Stimulated activated naive CD8-positive, alpha-beta T cell treated with anti-CD3 and anti-CD28 coated beads, Interleukin-15, amount 100 ng/mL, for 72 hours (primary cell): ENCODE measurements around the gene CNIH4.
"Not testable (repeated sequence)": the region's sequence is repeated elsewhere in the genome, so short reads cannot be mapped to it uniquely, and the experiment has no call there.

Experiments used
- ATAC-seq: fragments of 150-1000 bp; cut with Tn5 transposase; 2 replicates; pipeline ENCODE4 v1.10.0; 2021; ENCODE audit warnings: mild to moderate bottlenecking, moderate library complexity
- DNase-seq, 2 donors: peaks; one replicate each; pipeline ENCODE4 v3.0.0; 2021 to 2022
- H3K27ac Mint-ChIP-seq, 2 donors: one replicate each; pipeline ENCODE4 v1.8.0; 2022; ENCODE audit warnings: mild to moderate bottlenecking in 2 of 2, mixed read lengths in 2 of 2, moderate library complexity in 2 of 2
- H3K27me3 Mint-ChIP-seq: one replicate; pipeline ENCODE4 v1.8.0; 2022; ENCODE audit warnings: mixed read lengths
- H3K4me1 Mint-ChIP-seq: one replicate; pipeline ENCODE4 v1.8.0; 2022; ENCODE audit warnings: mild to moderate bottlenecking, mixed read lengths
- H3K4me3 Mint-ChIP-seq, 2 donors: one replicate each; pipeline ENCODE4 v1.8.0; 2022; ENCODE audit warnings: mild to moderate bottlenecking in 2 of 2, mixed read lengths in 2 of 2, moderate library complexity in 1 of 2
- H3K9me3 Mint-ChIP-seq, 2 donors: one replicate each; pipeline ENCODE4 v1.8.0; 2022; ENCODE audit warnings: mixed read lengths in 2 of 2

The CNIH4 gene

GRCh38 chr1:224338150-224338838 is 18.4 kb upstream of the CNIH4 start:
- H3K27me3 Mint-ChIP-seq: peaks cover 6% of the 10 kb centered on the region
- H3K4me1 Mint-ChIP-seq: peaks cover 20% of the 10 kb centered on the region
- no peak for ATAC-seq
- peaks cover 10 to 15% of the 10 kb centered on the region in 2 donors for H3K9me3 Mint-ChIP-seq
- H3K27ac Mint-ChIP-seq: no peak overlapping the region
- no peak overlapping the region for H3K4me3 Mint-ChIP-seq
- DNase-seq: no peak

DNA sequence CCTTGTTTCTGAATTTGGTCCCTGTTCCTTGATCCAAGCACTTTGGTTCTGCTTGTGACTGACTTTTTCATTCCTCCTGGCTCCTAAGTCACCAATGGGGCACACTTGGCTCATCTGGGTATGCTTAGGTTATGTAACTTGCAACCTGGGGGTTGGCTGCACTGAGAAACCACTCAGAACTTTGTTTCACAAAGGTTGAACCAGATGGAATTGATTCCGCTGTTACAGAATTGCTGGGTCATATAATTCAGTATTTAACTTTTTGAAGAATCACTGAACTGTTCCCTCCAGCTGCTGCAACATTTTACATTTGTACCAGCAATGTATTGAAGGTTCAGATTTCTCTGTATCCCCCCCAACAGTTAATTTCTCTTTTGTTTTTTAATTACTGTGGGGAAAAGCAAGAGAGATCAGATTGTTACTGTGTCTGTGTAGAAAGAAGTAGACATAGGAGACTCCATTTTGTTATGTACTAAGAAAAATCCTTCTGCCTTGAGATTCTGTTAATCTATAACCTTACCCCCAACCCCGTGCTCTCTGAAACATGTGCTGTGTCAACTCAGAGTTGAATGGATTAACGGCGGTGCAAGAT is 17.1 kb upstream of the CNIH4 start:
- Mint-ChIP-seq H3K4me1 (peaks cover 8% of the 10 kb centered on the region), H3K27ac (no peak overlapping the region), H3K4me3 (no peak overlapping the region), H3K27me3 (peaks cover 6% of the 10 kb centered on the region), H3K9me3 (peaks cover 16 to 26% of the 10 kb centered on the region in 2 donors)
- no peak for ATAC-seq
- no peak for DNase-seq

DNA sequence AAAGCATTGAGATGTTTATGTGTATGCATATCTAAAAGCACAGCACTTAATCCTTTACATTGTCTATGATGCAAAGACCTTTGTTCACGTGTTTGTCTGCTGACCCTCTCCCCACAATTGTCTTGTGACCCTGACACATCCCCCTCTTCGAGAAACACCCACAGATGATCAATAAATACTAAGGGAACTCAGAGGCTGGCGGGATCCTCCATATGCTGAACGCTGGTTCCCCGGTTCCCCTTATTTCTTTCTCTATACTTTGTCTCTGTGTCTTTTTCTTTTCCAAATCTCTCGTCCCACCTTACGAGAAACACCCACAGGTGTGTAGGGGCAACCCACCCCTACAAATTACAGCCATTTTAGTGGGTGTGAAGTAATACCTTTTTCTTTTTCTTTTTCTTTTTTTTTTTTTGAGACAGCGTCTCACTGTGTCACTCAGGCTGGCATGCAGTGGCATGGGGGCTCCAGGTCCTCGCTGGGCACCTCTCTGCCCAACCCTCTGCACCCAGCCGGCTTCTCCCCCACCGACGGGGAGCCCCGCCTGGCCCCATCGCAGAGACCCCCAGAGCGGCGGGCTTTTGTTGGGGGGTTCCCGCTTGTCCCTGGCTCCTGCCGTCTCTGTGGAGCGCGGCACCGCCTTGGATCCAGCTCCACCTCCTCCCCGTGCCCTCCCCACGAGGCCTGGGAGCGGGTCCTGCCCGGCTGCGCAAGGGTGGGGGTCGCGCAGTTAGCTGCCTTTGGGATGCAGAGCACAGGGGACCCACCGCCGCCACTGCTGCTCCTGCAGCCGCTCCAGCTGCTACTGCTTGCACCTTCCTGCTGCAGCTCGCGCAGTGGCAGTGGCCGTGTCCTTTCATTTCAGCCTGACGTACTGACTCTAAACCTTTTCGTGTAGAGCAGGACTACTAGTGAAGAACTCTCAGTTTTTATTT is 16.0 kb upstream of the CNIH4 start:
- H3K27me3 Mint-ChIP-seq, H3K27ac Mint-ChIP-seq, H3K4me1 Mint-ChIP-seq: not testable (repeated sequence)
- Mint-ChIP-seq H3K4me3 (peak overlapping the region; percentile 74 to 82), H3K9me3 (peaks cover 16 to 26% of the 10 kb centered on the region in 2 donors)
- DNase-seq (peak; percentile 31 to 35), ATAC-seq (peak; percentile 85)

GRCh38 chr1:224343679-224344078 is 13.0 kb upstream of the CNIH4 start:
- H3K27ac Mint-ChIP-seq: no peak overlapping the region
- peaks cover 13% of the 10 kb centered on the region for H3K4me1 Mint-ChIP-seq
- H3K9me3 Mint-ChIP-seq: peaks cover 16 to 26% of the 10 kb centered on the region in 2 donors
- H3K27me3 Mint-ChIP-seq: peaks cover 6% of the 10 kb centered on the region
- DNase-seq: no peak
- no peak for ATAC-seq
- no peak overlapping the region for H3K4me3 Mint-ChIP-seq

DNA sequence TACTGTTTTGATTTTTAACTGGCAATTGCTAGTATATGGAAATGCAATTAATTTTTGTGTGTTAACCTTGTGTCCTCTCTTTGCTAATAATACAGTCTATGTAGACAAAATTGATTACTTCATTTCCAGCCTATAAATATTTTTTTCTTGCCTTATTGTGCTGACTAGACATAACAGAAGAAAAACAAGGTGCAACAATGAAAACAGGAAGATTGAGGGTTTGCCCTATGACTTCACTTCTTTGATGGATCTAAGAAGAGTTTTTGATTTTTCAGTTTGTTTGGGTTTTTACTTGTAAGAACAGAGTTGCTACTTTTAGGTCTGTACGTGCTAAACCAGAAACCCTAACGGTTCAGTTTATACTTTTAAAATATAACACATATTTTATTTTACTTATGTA is 8.5 kb upstream of the CNIH4 start:
- Mint-ChIP-seq H3K27ac (no peak overlapping the region), H3K4me1 (peaks cover 6% of the 10 kb centered on the region), H3K27me3 (no peaks in the 10 kb centered on the region), H3K4me3 (no peak overlapping the region), H3K9me3 (peaks cover 7 to 13% of the 10 kb centered on the region in 2 donors)
- DNase-seq: no peak
- ATAC-seq: no peak

DNA sequence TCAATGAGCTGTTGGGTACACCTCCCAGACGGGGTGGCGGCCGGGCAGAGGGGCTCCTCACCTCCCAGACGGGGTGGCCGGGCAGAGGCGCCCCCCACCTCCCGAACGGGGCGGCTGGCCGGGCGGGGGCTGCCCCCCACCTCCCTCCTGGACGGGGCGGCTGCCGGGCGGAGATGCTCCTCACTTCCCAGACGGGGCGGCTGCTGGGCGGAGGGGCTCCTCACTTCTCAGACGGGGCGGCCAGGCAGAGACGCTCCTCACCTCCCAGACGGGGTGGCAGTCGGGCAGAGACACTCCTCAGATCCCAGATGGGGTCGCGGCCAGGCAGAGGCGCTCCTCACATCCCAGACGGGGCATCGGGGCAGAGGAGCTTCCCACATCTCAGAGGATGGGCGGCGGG is 7.0 kb upstream of the CNIH4 start:
- not testable (repeated sequence) for DNase-seq, H3K9me3 Mint-ChIP-seq, ATAC-seq, H3K27ac Mint-ChIP-seq, H3K27me3 Mint-ChIP-seq, H3K4me3 Mint-ChIP-seq
- peaks cover 19% of the 10 kb centered on the region for H3K4me1 Mint-ChIP-seq

DNA sequence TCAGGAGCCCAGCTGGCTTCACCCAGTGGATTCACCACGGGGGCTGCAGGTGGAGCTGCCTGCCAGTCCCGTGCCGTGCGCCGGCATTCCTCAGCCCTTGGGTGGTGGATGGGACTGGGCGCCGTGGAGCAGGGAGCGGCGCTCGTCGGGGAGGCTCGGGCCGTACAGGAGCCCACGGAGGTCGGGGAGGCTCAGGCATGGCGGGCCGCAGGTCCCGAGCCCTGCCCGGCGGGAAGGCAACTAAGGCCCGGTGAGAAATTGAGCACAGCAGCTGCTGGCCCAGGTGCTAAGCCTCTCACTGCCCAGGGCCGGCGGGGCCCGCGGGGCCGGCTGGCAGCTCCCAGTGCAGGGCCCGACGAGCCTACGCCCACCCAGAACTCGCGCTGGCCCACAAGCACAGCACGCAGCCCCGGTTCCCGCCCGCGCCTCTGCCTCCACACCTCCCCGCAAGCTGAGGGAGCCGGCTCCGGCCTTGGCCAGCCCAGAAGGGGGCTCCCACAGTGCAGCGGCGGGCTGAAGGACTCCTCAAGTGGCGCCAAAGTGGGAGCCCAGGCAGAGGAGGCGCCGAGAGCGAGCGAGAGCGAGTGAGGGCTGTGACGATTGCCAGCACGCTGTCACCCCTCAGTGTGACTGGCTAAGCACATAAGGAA is 4.1 kb upstream of the CNIH4 start:
- ATAC-seq, H3K27me3 Mint-ChIP-seq, H3K27ac Mint-ChIP-seq, H3K4me3 Mint-ChIP-seq, DNase-seq, H3K9me3 Mint-ChIP-seq: not testable (repeated sequence)
- peaks cover 25% of the 10 kb centered on the region for H3K4me1 Mint-ChIP-seq

- DNase-seq: no peak
- H3K4me1 Mint-ChIP-seq: peaks cover 36% of the 10 kb centered on the region
- peak overlapping the region in 1 of 2 donors; percentile 11 for H3K27ac Mint-ChIP-seq
- no peaks in the 10 kb centered on the region for H3K9me3 Mint-ChIP-seq
- no peaks in the 10 kb centered on the region for H3K27me3 Mint-ChIP-seq
- no peak for ATAC-seq
- H3K4me3 Mint-ChIP-seq: peak overlapping the region in 1 of 2 donors; percentile 4
Observed at GRCh38 chr1:224353975-224354925, 2.4 kb upstream of the CNIH4 start.

GRCh38 chr1:224357626-224358124 is 996 bp downstream of the CNIH4 start:
- Mint-ChIP-seq H3K9me3 (no peaks in the 10 kb centered on the region), H3K27ac (peak overlapping the region; percentile 94 to 98), H3K4me3 (peak overlapping the region; percentile 92 to 99), H3K4me1 (peaks cover 53% of the 10 kb centered on the region), H3K27me3 (no peaks in the 10 kb centered on the region)
- ATAC-seq (no peak), DNase-seq (no peak)

GRCh38 chr1:224358237-224358636 is 1.6 kb downstream of the CNIH4 start:
- Mint-ChIP-seq H3K4me3 (peak overlapping the region; percentile 92 to 99), H3K27ac (peak overlapping the region in 1 of 2 donors; percentile 94), H3K27me3 (no peaks in the 10 kb centered on the region), H3K4me1 (peaks cover 58% of the 10 kb centered on the region), H3K9me3 (no peaks in the 10 kb centered on the region)
- ATAC-seq: no peak
- DNase-seq: no peak

DNA sequence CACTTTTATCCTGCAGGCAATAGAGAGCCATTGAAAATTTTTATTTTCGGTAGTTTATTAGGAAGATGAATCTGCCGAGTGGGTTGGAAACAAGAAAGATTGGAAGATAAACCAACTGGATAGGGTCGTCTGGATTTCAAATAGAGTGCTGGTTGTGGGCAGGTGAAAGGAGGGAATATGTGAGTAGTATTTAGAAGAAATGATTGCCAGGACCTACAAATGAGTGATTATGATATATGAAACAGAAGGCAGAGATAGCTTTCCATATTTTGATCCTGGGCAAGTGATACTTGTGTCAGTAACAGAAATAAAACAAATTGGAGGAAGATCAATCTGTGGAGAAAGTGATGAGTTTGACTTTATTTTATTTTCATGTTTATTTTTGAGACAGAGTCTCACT is 2.5 kb downstream of the CNIH4 start:
- H3K27me3 Mint-ChIP-seq: no peaks in the 10 kb centered on the region
- no peak overlapping the region for H3K27ac Mint-ChIP-seq
- no peak for DNase-seq
- peak overlapping the region; percentile 92 to 99 for H3K4me3 Mint-ChIP-seq
- no peaks in the 10 kb centered on the region for H3K9me3 Mint-ChIP-seq
- ATAC-seq: no peak
- H3K4me1 Mint-ChIP-seq: peaks cover 59% of the 10 kb centered on the region

DNA sequence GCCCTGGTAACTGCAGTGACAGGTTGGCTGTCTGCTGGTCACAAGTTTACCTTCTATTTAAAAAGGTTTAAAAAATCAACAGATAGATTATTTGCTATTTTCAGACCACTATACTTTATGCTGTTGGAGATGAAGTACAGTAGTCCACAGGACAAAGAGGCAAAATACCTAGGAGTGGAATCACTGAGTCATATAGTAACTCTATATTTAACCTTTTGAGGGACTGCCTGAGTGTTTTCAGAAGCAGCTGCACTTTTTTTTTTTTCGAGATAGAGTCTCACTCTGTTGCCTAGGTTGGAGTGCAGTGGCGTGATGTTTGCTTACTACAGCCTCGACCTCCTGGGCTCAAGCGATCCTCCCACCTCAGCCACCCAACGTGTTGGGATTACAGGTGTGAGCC is 11.7 kb downstream of the CNIH4 start:
- Mint-ChIP-seq H3K9me3 (no peaks in the 10 kb centered on the region), H3K27ac (no peak overlapping the region)

DNA sequence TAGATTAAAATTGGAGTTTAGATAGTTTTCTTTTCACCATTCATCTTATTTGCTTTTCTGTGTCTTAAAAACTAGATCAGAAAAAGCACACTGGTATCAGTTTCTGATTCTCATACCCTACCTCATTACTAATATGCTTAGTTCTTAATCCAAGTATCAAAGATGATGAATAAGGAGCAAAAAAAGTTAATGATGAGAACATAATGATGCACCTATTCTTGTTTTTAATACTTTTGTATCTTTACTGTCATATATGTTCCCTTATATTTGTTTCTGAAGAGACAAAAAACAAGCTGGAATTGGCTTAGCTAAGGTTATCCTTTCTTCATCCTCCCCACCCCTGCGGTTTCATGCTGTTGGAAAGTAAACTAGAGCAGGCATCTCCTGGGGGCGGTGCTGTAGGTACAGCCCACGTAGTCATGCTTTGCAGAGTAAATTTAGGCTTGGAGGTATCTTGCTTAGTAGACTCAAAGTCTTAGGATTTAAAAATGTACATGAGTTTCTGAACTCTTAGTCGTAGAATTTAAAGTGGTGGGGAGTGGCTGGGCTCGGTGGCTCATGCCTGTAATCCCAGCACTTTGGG is 16.4 kb downstream of the CNIH4 start:
- H3K4me1 Mint-ChIP-seq: peaks cover 74% of the 10 kb centered on the region
- no peak for DNase-seq
- H3K27me3 Mint-ChIP-seq: no peaks in the 10 kb centered on the region
- H3K9me3 Mint-ChIP-seq: no peaks in the 10 kb centered on the region
- peak overlapping the region in 1 of 2 donors; percentile 57 for H3K27ac Mint-ChIP-seq
- peak overlapping the region in 1 of 2 donors; percentile 26 for H3K4me3 Mint-ChIP-seq
- ATAC-seq: no peak

More for the DNA sequence above, 11.7 kb downstream of the CNIH4 start:
- Mint-ChIP-seq H3K4me1 (peaks cover 62% of the 10 kb centered on the region), H3K27me3 (no peaks in the 10 kb centered on the region), H3K4me3 (no peak overlapping the region)
- ATAC-seq (peak; percentile 85), DNase-seq (no peak)

DNA sequence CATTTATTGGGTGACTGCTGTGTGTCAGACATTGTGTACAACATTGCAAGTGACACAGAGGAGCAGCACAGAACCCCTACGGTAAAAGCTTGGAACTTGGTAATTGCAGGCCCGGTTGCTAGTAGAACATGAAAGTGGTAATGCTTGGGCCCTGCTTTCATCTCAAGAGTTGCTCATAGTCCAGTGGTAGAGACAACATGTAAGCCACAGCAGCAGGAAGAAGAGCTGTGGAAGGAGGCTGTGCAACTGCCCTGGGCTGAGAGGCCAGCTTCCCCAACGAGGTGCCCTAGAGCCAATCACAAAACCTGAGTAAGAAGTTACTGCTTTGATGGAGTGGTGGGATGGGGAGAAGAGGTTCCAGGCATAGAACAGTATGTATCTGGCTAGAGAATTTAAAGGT is 18.4 kb downstream of the CNIH4 start:
- Mint-ChIP-seq H3K9me3 (no peaks in the 10 kb centered on the region), H3K27me3 (no peaks in the 10 kb centered on the region), H3K4me3 (no peak overlapping the region), H3K27ac (no peak overlapping the region), H3K4me1 (peaks cover 76% of the 10 kb centered on the region)
- peak; percentile 44 for ATAC-seq
- DNase-seq: no peak
